GM18519 (cell line): ENCODE data around the gene NDRG3.
"Not testable (repeated sequence)": the region's sequence is repeated elsewhere in the genome, so short reads cannot be mapped to it uniquely, and the experiment has no call there.

Source experiments
- ATAC-seq: cut with Tn5 transposase; IDR thresholded peaks from one replicate; pipeline ENCODE4 v1.9.1; 2021; ENCODE audit warnings: mild to moderate bottlenecking, moderate library complexity; ENCODE audit not compliant: unreplicated experiment, low FRiP score

The NDRG3 gene

DNA sequence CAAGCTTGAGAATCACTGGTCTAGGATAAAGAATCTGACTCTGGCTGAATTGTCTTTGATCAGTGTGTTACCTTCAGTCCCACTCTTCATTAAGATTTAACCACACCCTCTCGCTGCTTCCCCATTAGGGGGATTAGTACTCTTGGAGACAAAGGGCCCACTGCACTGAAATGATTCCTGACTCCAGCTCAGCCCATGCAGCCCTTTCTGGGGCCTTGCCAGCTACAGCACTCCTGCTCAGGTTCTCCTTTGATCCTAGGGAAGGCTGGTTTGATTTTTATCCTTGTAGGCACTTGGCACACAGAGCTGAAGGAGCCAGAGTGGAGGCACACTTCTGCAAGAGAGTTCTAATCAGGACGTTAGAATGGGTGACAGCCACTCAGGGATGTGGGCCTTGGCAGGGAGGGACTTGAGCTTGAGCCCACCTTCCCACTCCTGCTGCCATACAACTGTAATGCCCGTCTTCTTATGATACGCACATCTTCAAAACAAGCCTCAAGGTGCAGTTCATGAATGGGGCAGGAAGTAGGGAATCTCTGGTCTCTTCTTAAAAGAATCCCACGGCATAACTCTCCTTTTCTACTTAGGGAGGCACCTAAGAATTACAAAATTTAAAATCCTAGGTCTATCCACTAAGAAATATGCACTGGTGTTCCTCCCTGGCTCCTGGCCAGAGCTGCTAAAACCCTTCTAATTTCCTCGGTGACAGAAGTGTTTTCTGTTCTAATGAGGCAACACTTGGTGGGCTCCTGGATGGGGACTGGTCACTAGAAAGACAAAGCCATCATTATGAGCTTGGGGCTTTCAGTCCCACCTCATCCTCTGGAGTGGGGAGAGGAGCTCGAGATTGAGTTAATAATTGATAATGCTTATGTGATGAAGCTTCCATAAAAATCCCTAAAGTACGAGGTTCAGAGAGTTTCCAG is 98.4 kb downstream of the NDRG3 start:
- ATAC-seq: no peak

DNA sequence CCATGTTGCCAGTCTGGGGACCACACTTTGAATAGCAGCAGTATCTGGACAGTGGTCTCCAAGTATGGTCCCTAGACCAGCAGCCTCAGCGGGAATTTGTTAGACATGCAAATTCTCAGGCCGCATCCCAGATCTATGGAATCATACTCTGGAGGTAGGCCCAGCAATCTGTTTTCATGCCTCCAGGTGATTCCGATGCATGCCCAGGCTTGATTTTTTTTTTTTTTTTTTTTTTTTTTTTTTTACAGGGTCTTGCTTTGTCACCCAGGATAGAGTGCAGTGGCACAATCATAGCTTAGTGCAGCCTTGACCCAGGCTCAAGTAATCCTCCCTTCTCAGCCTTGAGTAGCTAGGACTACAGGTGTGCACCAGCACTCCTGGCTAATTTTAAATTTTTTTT is 99.2 kb downstream of the NDRG3 start:
- no peak for ATAC-seq

DNA sequence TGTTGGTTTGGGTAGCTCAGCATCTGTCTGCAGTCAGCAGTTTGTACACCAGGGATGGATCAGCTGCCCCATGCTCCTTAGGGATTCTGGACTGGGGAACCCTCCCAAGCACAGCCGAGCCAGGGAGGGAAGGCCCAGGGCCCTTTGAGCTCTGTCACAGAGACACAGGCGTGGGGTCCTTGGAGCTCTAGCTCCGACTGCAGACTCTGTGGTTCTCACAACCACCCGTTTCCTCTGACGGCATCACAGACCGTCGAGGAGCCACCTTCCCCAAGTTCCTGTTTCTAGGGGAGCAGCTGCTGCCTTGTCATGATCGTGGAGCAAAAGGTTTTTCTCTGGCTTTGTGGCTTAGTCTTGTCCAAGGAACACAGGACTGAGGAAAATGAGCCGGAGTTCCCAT is 99.9 kb downstream of the NDRG3 start, which contains the start of gene SLA2:
TSS of gene SLA2 (minus strand) at position 199 of the 400 bp plus-strand sequence. CDS start 4,861 bp downstream, outside the sequence.
- no peak for ATAC-seq

DNA sequence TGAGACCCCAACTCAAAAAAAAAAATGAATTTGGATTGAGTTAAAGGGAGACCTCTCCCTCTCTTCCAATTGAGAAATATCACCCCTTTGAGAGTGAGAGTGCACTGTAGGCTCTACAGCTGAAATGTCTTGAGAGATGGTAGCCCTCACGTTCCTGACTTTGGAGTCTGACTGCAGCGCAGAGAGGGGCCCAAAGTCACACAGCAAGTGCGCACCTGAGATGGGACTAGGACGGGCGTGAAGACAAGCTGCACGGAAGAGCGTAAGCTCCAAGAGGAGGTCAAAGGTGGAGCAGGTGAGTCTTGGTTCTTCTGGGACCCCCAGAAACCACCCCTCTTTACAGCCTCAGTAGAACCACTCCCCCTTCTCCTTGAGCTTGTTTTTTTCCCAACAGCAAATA is 100.5 kb downstream of the NDRG3 start:
- ATAC-seq: no peak

DNA sequence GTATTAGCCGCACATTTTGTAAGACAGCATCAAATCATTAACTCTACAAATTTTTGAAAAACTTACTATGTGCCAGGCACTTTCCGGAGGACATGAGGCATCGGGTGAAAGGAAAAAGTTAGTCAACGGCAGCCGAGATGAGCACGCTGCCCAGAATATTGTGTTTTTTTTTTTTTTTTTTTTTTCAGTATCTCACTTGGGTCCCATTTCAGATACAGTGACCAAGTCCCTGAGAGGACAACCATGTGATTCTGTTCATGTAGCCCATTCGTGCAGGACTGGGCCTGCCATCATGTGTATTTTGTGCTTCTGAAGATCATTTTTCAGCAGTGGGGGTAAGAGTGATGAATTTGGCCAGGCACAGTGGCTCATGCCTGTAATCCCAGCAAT is 101.2 kb downstream of the NDRG3 start:
- ATAC-seq: no peak

DNA sequence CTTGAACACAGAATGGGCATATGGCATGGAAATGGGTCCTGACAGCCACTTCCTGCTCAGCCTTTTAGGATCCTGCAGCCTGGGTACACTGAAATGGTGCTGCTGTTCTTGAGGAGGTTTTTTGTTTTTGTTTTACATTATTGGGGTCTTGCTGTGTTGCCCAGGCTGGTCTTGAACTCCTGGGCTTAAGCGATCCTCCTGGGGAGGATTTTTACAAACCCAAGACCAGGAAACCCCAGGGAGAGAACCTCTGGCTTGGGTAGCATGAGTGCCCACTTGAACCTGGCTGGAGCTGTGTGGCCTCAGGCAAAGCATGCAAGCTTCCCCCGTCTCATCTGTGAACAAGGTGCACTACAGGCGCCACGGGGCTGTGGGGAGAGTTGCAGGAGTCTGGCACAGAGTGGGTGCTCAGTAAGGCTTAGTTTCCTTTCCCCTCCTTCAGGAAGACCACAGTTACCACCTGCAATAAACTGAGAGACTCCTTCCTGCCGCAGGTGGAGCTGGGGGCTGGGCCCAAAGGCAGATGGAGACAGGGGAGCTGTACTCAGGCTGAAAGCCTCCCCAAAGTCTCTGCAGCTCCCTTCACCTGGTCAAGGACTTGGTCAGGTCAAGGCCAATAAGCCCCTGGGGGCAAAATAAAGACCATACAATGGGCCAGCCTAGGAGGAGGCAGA is 101.7 kb downstream of the NDRG3 start:
- no peak for ATAC-seq

DNA sequence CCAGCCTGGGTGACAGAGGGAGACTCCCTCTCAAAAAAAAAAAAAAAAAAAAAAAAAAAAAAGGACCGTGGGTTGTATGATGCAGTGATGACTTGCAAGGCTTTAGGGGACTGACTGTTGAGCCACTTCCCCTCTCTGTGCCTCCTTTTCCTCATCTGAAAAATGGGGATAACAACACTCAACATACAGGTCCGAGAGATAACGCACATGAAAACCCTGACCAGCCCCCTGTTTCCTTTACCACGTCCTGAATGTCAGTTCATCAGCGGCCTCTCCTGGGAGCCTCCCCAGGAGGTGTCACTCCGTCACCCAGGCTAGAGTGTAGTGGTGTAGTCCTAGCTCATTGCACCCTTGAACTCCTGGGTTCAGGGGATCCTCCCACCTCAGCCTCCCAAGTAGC is 103.8 kb downstream of the NDRG3 start:
- ATAC-seq: no peak

DNA sequence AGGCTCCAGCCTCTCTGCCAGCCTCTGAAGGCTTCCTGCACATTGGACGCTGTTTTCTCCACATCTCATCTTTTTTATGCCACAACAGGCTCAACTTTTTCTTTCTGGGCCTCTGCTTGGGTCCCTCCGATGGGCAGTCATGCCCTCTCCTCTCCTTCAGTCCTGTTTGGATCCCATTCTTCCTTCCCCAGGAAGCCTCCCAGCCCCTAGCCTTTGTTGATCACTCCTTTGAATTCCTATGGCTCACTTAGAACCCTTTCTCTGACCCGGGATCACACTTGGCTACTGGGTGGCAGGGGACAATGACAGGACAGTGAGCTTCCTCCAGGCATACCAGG is 104.4 kb downstream of the NDRG3 start:
- ATAC-seq: no peak

DNA sequence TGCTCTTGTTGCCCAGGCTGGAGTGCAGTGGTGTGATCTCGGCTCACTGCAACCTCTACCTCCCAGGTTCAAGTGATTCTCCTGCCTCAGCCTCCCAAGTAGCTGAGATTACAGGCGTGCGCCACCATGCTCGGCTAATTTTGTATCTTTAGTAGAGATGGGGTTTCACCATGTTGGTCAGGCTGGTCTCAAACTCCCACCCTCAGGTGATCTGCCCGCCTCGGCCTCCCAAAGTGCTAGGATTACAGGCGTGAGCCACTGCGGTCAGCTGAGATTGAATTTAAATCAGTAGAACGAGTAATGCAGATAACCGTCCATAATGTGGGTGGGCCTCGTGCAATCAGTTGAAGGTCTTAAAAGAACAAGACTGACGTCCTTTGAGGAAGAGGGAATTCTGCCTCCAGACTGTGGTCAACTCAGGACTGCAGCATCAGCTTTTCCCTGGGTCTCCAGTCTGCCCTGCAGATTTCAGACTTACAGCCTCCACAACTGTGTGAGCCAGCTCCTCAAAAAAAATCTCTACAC is 107.0 kb downstream of the NDRG3 start:
- not testable (repeated sequence) for ATAC-seq

DNA sequence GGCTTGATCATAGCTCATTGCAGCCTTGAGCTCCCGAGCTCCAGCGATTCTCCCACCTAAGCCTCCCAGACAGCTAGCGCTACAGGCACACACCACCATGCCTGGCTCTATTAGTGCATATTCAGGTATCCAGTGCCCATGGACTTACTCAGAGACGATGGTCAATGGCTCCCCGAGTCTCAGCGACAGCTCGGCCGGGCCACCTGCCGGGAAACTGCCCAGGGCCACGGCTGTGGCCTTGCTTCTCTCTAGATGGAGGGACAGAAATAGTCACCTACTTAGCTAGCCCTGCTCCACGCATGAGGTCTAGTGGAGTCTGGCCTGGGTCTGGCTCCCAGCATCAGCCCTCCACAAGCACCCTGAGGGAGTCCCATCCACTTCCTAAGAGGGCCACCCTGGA is 111.5 kb downstream of the NDRG3 start:
- no peak for ATAC-seq

DNA sequence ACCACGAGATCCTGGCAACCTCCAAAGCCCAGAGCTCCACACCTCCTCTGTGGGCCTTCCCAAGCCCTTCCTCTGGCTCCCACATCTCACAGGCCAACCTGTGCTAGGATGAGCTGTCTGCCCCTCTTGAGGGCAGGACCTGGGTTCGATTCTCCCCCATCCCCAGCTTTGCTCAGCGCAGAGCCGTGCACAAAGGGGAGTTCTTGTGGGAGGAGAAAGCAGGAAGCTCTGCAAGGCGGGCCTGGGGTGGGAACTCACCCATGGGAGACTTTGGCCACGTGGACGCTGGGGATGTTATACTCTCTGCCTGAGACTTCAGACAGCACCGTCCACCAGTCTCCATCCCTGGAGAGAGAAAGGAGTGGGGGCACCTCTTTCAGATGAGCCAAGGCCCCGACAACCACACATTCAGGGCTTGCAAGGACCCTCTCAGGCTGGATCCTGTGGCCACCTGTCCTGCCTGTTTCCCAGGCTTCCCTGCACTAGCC is 112.6 kb downstream of the NDRG3 start:
- no peak for ATAC-seq

DNA sequence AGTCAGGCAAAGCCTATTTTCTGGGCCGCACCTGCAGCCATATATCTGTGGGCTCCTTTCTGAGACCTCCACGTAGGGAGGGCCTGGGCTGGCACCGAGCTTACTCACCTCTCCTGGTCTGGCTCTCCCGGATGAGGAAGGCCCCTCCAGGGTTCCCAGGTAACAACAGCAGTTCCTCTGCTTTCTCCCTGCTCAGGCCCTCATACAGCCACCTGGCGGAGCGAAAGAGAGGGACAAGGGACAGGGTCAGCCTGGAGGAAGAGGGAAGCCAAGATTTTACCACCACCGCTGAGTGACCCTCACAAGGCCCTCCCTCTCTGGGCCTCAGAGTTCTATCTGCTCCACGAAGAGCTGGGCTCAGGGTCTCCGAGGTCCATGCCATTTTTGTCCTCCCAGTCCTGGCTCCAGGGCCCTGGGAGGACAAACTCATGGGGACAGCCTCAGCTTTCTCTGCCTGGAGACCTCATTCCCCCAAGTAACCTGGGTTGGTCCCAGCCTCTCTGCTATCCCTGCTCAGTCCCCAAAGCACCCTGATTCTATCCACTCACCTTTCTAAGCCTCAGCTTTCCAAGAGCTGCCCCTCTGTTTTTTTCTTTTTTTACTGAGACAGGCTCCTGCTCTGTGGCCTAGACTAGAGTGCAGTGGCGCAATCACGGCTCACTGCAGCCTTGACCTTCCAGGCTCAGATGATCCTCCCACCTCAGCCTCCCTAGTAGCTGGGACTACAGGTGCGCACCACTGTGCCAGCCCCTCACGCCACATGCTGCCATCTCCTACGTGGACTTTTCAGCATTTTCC is 113.2 kb downstream of the NDRG3 start:
- ATAC-seq: no peak

DNA sequence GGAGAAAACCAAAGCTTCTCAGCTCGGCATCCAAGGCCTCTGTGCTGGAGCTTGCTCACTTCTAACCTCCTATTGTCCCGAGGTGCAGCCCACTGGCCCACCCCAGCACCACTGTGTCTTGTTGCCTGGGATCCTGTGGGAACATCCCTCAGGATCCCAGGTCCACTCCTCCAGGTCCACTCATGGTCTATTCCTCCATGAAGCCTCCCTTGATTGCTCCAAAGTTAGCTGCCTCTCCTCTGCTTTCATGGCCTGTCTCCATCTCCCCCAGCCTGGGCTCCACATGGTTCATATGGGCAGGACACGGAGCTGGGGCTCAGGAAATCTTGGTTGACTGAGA is 113.8 kb downstream of the NDRG3 start:
- ATAC-seq: no peak

DNA sequence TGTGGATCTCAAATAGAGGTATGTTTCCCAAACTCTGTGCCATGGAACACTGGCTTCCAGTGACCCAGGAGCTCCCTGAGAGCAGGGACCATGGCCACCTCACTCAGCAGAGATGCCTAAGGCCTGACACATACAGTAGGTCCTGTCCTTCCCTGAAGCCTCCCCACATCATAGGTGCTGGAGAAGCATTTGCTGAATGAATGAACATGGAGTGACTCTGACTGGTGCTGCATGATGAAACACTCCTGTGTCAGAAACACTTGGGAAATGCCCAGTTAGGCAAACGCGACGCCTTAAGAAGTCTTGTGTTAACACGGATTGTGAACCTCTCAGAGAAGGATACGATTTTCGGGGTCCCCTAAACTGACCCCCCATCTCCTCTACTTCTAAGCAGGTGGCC is 114.2 kb downstream of the NDRG3 start:
- no peak for ATAC-seq

DNA sequence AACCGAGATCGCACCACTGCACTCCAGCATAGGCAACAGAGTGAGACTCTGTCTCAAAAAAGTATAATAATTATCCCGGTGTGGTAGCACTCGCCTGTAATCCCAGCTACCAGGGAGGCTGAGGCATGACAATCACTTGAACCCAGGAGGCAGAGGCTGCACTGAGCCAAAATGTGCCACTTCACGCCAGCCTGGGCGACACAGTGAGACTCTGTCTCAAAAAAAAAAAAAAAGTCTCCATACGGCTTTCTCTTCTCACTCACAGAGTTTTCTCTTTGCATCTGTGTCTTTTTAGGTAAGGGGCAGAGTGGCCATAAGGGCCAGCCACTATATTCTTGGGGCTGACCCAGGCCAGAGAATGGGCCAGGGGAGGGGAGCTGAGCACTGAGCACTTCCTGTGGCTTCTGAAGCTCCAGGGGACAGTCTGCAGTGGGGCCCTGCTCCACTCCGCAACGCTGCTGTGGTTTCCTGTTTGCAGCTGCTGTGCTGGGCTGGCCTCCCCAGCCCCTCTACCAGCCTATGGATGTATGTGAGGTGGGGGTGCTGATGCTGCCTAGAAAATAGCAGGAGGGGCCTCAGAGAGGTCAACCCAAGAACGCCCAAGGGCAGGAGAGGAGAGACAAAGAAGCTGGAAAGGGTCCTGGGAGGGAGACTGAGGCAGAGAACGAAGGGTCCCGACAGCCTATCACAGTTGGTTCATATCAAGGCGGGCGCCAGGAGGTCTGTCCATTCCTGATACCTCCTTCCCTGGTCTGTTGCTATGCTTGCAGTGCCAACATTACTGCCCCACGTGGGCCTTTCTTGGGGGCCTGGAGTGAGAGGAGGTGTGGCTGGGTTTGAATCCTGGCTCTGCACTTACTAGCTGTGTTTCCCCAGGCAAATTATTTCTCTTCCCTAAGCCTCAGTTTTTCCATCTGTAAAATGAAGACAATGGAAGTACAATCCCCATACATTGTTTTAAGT is 115.9 kb downstream of the NDRG3 start:
- ATAC-seq: no peak

DNA sequence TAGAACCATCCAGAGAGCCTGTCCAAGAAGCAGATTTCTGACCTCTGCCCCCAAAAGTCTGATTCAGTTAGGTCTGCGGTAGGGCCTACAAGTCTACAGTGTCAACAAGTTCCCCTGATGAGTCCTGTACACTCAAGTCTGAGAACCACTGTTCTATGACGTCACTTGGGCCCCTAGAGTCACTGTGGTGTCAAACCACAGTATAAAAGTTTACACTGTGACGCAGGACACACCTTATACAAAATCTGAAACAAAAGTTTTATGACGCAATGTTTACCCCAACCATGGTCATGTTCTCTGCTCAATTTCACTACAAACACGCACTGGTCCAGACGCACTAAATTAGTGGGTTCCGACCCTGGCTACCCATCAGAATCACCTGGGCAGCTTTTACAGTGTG is 117.8 kb downstream of the NDRG3 start:
- no peak for ATAC-seq

DNA sequence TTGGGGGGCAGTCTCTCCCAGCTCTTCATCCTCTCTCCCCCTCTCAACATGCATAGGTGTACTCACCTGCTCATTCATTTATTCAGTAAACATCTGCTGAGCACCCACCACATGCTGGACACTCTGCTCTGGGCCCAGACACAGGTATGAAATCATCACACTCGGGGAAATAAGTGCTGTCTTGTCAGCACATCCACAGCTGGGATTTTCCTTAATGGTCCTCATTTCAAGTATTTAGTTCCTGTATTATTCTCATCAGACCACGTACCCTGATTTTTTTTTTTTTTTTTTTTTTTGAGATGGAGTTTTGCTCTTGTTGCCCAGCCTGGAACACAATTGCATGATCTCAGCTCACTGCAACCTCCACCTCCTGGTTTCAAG is 121.0 kb downstream of the NDRG3 start:
- no peak for ATAC-seq

DNA sequence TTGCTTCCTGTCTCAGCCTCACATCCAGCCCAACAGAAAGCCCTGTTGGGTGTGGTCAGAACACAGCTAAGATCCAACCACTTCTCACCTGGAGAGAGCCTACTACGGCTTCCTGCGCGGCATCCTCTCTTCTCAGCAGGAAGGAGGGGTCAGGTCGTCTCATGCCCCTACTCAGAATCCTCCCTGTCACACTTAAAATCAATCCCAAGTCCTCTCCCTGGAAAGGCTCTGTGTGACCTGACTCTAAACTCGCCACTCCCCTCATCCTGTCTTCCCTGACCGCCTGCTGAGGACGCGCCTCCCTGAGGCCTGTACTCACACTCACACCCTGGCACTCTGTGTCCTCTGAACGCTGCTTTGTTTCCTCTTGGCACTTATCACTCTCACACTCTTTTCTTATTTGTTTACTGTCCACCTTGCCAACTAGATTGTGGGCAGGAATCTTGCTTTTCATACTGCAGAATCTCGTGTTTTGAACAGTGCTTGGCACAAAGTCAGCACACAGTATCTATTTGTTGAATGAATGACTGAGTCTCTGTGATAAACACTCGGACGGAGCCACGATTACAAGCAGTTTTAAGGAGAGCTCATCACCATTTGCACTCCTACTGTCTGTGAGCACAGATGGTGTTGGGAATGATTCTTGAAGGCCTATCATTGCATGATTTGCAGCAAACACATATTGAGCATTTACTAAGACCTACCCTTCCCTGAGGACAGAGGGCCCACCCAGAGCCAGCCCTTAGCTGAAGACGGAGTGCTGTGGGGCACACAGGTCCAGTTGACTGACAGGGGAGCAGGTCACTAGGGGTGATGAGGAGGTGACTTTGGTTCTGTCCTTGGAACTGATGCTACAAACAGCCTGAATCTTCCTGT is 121.6 kb downstream of the NDRG3 start:
- ATAC-seq: no peak

DNA sequence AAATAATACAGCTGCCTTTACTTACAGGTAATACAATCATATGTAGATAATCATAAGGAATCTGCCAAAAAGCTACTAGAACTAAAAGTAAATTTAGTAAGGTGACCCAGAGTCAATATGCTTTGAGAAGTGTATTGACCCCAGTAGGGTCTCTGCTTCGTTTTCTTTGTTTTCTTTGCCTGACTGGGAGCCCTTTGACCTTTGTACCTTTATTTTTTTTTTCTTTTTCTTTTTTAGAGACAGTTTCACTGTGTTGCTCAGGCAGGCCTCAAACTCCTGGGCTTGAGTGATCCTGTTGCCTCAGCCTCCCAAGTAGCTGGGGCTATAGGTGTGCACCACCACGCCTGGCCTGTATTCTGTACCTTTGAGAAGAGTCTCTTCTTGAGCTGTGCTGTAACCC is 122.4 kb downstream of the NDRG3 start:
- ATAC-seq: no peak
